K562 (cell line): ENCODE data around the gene PPIH. TPM values are rescaled to one million over a fixed set of nuclear protein-coding genes. Genes with fewer than 3 reads are reported as not detected.

Experiments
- CBFA2T2 ChIP-seq: fragments of 450-650 bp; conservative IDR thresholded peaks from 2 replicates; pipeline ENCODE4 v1.6.1; 2017; ENCODE audit warnings: mild to moderate bottlenecking
- GABPB2 ChIP-seq: fragments of 250-450 bp; sonication (Bioruptor Pico); conservative IDR thresholded peaks from 2 replicates; pipeline ENCODE4 v1.5.1; 2021; ENCODE audit warnings: mild to moderate bottlenecking
- HNRNPUL1 ChIP-seq: fragments of 200-400 bp; formaldehyde crosslinking; IDR thresholded peaks from 2 replicates; pipeline ENCODE4 v1.6.1; 2017; ENCODE audit warnings: low read length
- KDM5B ChIP-seq: fragments of 200-600 bp; sonication (generic); IDR thresholded peaks from 2 replicates; pipeline ENCODE4 v1.6.1; 2012; ENCODE audit warnings: low read depth, mild to moderate bottlenecking, moderate library complexity, low read length, control low read depth, inconsistent platforms; ENCODE audit not compliant: insufficient replicate concordance
- MXI1 ChIP-seq: IDR thresholded peaks from 2 replicates; pipeline ENCODE4 v1.6.1; 2011; ENCODE audit warnings: low read depth, mild to moderate bottlenecking, improper control_type of control experiment, low read length
- SMARCA4 ChIP-seq: fragments of 450-650 bp; IDR thresholded peaks from 2 replicates; pipeline ENCODE4 v1.6.1; 2016
- TAF1 ChIP-seq: IDR thresholded peaks from 2 replicates; pipeline ENCODE4 v1.6.1; 2011; ENCODE audit warnings: mild to moderate bottlenecking, low read length, moderate library complexity; ENCODE audit not compliant: insufficient read depth, control insufficient read depth, severe bottlenecking; ENCODE audit errors: extremely low read depth
- TAF7 ChIP-seq: fragments of 450-650 bp; IDR thresholded peaks from 2 replicates; pipeline ENCODE4 v1.6.1; 2016; ENCODE audit warnings: missing genetic modification characterization, missing compliant biosample characterization
- YY1 ChIP-seq, 3 experiments: IDR thresholded peaks; 2 replicates each; pipeline ENCODE4 v1.6.1; 2011; ENCODE audit warnings: low read length in 2 of 3, mild to moderate bottlenecking in 2 of 3, moderate library complexity in 2 of 3, borderline replicate concordance in 1 of 3, control low read depth in 1 of 3, low read depth in 1 of 3; ENCODE audit not compliant: insufficient read depth in 3 of 3, insufficient replicate concordance in 2 of 3, control insufficient read depth in 1 of 3, insufficient read length in 1 of 3; ENCODE audit errors: extremely low read depth in 1 of 3
- ZNF41 ChIP-seq: fragments of 250-450 bp; sonication (Bioruptor Pico); conservative IDR thresholded peaks from 2 replicates; pipeline ENCODE4 v1.4.0; 2020; ENCODE audit warnings: mild to moderate bottlenecking
- polyA plus RNA-seq, 8 experiments: library from polyadenylated mRNA; depleted of rRNA in 4 of 8; stranded (reverse) in 5 of 8; unstranded in 3 of 8; fragments of >200 nt; fragmentation: Nextera tagmentation in 2 of 8; fragmentation: Illumina TruSeq in 1 of 8; extraction: Ambion mirVana in 2 of 8; extraction: Trizol in 1 of 8; gene quantifications; 2 replicates each; pipeline versions ENCODE4 v1.2.1 to v1.2.3, GENCODE V29; 2011 to 2014; ENCODE audit warnings: inconsistent platforms in 1 of 8, missing spikeins in 1 of 8
- total RNA-seq, 7 experiments: library from RNA; depleted of rRNA in 6 of 7; stranded (reverse); fragments of >200 nt in 6 of 7; fragmentation: Illumina TruSeq in 2 of 7; extraction: Trizol in 2 of 7; gene quantifications; 2 replicates each; pipeline versions ENCODE4 v1.2.1 to v1.2.3, GENCODE V29; 2011 to 2021; ENCODE audit warnings: low replicate concordance in 1 of 7
- TF ChIP-seq, protein P1 (sequence below): sonication (generic); formaldehyde crosslinking; IDR thresholded peaks from 2 replicates; pipeline ENCODE4 v1.8.1; 2023; ENCODE audit warnings: missing genetic modification reagents, mild to moderate bottlenecking, borderline replicate concordance
- TF ChIP-seq, protein P2 (sequence below): sonication (generic); formaldehyde crosslinking; IDR thresholded peaks from 2 replicates; pipeline ENCODE4 v1.8.0; 2022; ENCODE audit warnings: mild to moderate bottlenecking, missing genetic modification reagents
- TF ChIP-seq, protein P3 (sequence below): sonication (generic); formaldehyde crosslinking; IDR thresholded peaks from 2 replicates; pipeline ENCODE4 v1.8.0; 2022; ENCODE audit warnings: missing genetic modification reagents, mild to moderate bottlenecking, moderate library complexity, borderline replicate concordance
- TF ChIP-seq, protein P4 (sequence below): sonication (generic); formaldehyde crosslinking; IDR thresholded peaks from 2 replicates; pipeline ENCODE4 v1.8.0; 2022; ENCODE audit warnings: missing genetic modification reagents, mild to moderate bottlenecking, borderline replicate concordance

Gene PPIH
- total and polyA plus RNA-seq, 9 of the 15 experiments (the other 6 are each of a cell fraction or from before 2014, with no cell fraction given) = 197 to 470 (median 277) TPM

DNA sequence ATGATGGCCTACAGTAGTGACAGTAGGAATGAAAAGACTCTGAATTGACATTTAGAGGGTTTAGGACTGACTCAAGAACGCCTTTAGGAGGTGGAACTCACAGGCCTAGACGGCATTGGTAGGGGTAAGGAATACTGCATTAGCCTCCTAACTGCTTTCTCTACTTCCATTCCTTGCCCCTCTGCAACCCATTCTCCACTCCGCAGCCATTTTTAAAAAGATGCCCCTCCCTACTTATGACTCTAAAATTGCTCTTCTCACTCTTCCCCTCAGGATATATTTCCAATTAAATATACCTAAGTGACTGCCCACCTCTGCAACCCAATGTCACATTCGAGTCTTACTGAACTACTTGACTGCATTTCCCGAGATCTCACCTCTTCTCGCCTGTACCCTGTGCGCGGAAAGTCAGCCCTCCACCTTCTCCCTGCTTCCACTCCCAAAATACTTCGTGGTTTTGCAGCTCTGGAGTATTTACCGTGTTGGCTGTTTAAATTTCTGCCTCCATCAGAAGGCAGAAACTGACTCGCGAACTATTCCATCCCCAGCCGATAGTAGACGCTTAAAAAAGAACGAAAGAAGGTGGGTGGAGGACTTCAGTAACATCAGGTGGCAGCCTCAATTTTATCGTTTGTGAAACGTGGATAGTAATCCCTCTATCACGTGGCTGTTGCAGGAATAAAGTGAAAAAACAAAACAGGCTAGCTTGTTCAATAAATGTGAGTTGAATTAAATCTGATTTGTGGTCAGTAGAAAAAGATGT is 22.9 kb downstream of the PPIH start (continued):
- TF ChIP-seq, protein P1, sequence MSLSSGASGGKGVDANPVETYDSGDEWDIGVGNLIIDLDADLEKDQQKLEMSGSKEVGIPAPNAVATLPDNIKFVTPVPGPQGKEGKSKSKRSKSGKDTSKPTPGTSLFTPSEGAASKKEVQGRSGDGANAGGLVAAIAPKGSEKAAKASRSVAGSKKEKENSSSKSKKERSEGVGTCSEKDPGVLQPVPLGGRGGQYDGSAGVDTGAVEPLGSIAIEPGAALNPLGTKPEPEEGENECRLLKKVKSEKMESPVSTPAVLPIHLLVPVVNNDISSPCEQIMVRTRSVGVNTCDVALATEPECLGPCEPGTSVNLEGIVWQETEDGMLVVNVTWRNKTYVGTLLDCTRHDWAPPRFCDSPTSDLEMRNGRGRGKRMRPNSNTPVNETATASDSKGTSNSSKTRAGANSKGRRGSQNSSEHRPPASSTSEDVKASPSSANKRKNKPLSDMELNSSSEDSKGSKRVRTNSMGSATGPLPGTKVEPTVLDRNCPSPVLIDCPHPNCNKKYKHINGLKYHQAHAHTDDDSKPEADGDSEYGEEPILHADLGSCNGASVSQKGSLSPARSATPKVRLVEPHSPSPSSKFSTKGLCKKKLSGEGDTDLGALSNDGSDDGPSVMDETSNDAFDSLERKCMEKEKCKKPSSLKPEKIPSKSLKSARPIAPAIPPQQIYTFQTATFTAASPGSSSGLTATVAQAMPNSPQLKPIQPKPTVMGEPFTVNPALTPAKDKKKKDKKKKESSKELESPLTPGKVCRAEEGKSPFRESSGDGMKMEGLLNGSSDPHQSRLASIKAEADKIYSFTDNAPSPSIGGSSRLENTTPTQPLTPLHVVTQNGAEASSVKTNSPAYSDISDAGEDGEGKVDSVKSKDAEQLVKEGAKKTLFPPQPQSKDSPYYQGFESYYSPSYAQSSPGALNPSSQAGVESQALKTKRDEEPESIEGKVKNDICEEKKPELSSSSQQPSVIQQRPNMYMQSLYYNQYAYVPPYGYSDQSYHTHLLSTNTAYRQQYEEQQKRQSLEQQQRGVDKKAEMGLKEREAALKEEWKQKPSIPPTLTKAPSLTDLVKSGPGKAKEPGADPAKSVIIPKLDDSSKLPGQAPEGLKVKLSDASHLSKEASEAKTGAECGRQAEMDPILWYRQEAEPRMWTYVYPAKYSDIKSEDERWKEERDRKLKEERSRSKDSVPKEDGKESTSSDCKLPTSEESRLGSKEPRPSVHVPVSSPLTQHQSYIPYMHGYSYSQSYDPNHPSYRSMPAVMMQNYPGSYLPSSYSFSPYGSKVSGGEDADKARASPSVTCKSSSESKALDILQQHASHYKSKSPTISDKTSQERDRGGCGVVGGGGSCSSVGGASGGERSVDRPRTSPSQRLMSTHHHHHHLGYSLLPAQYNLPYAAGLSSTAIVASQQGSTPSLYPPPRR (CRISPR knock-in tag) = no peak
- TF ChIP-seq CBFA2T2 (0 out of 2 replicates have a peak, but pooled peaks have one; percentile 10), KDM5B (peak; percentile 11), ZNF41 (no peak), SMARCA4 (0 out of 2 replicates have a peak, but pooled peaks have one; percentile 39), MXI1 (0 out of 2 replicates have a peak, but pooled peaks have one; percentile 14), GABPB2 (CRISPR knock-in tag) (no peak), TAF7 (tag) (peak; percentile 43; the same call in 1 of the 2 replicates), HNRNPUL1 (0 out of 2 replicates have a peak, but pooled peaks have one; percentile 29), TAF1 (peak; percentile 19), YY1 (IDR thresholded peaks at IDR 0.05; ENCODE audit: borderline replicate concordance in 1 of 3, control insufficient read depth in 1 of 3, extremely low read depth in 1 of 3, insufficient read depth in 3 of 3, insufficient read length in 1 of 3, insufficient replicate concordance in 2 of 3, low read depth in 1 of 3, low read length in 2 of 3) (peak; percentile 41 to 86 (median 48))
- TF ChIP-seq, protein P2, sequence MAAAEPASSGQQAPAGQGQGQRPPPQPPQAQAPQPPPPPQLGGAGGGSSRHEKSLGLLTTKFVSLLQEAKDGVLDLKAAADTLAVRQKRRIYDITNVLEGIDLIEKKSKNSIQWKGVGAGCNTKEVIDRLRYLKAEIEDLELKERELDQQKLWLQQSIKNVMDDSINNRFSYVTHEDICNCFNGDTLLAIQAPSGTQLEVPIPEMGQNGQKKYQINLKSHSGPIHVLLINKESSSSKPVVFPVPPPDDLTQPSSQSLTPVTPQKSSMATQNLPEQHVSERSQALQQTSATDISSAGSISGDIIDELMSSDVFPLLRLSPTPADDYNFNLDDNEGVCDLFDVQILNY = no peak
- TF ChIP-seq, protein P3, sequence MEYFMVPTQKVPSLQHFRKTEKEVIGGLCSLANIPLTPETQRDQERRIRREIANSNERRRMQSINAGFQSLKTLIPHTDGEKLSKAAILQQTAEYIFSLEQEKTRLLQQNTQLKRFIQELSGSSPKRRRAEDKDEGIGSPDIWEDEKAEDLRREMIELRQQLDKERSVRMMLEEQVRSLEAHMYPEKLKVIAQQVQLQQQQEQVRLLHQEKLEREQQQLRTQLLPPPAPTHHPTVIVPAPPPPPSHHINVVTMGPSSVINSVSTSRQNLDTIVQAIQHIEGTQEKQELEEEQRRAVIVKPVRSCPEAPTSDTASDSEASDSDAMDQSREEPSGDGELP (CRISPR knock-in tag) = no peak
- TF ChIP-seq, protein P4, sequence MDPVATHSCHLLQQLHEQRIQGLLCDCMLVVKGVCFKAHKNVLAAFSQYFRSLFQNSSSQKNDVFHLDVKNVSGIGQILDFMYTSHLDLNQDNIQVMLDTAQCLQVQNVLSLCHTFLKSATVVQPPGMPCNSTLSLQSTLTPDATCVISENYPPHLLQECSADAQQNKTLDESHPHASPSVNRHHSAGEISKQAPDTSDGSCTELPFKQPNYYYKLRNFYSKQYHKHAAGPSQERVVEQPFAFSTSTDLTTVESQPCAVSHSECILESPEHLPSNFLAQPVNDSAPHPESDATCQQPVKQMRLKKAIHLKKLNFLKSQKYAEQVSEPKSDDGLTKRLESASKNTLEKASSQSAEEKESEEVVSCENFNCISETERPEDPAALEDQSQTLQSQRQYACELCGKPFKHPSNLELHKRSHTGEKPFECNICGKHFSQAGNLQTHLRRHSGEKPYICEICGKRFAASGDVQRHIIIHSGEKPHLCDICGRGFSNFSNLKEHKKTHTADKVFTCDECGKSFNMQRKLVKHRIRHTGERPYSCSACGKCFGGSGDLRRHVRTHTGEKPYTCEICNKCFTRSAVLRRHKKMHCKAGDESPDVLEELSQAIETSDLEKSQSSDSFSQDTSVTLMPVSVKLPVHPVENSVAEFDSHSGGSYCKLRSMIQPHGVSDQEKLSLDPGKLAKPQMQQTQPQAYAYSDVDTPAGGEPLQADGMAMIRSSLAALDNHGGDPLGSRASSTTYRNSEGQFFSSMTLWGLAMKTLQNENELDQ = 0 out of 2 replicates have a peak, but pooled peaks have one; percentile 10
